ENCODE measurements around the gene TNFSF10. TPM values are rescaled to one million over a fixed set of nuclear protein-coding genes. Genes with fewer than 3 reads are reported as not detected.

The TNFSF10 gene
- total and polyA plus RNA-seq, 9 of the 15 experiments (the other 6 are each of a cell fraction or from before 2014, with no cell fraction given) = 0.07 to 1.3 (median 0.27) TPM; not detected in 1

DNA sequence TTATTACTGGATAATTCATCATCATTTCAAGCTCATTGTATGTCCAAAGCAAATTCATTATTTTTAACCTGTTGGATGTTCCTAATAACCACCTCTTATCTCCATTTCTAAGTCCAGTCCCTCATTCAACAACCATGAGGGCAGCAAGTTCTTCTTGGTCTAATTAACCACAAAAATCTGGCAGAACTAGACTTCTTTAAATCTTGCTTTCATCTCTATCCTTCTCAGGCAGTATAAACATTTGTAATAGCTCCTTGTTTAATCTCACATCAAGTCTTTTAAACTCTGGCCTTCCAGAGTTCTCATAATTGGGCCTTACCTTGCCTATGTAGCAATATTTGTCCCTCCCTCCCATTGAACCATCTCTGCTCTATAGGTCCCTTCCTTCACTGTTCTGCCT, 57.9 kb downstream of the TNFSF10 start (continued):
- TF ChIP-seq ETV1 (tag; conservative IDR thresholded peaks at IDR 0.05; ENCODE audit: low read depth) (no peak), ZKSCAN1 (IDR thresholded peaks at IDR 0.05; ENCODE audit: low read depth, low read length) (no peak), ZNF140 (CRISPR knock-in tag; IDR thresholded peaks at IDR 0.05) (no peak)

- FAIRE-seq (no peak), DNase-seq (ENCODE audit: extremely low read depth in 1 of 4, low spot score in 3 of 4) (no peak), ATAC-seq (no peak)
- H3K9me3 ChIP-seq (replicated peaks; ENCODE audit: control insufficient read depth, insufficient read depth, low read depth, low read length) = no peaks in the 10 kb centered on the region
- no peak overlapping the region for H3K4me3 ChIP-seq
- no peaks in the 10 kb centered on the region for H3K36me3 ChIP-seq (ENCODE audit: control insufficient read depth, insufficient read depth, low read length)
- no peak overlapping the region for H2AFZ ChIP-seq (ENCODE audit: low read depth, low read length)
- ChIA-PET CTCF (ENCODE audit: low intra/inter-chr PET ratio) (no interaction called here), POLR2A (no interaction called here)
- no peaks in the 10 kb centered on the region for H3K79me2 ChIP-seq (ENCODE audit: control insufficient read depth, insufficient read depth, low read length)
- intact Hi-C loops (cut with micrococcal nuclease) (no loop called here), in situ Hi-C loops (cut with MboI) (no loop called here)
- peaks cover 12 to 15% of the 10 kb centered on the region in 2 experiments; a peak in 3 of 5 replicates for H3K27me3 ChIP-seq (ENCODE audit: control insufficient read depth in 2 of 2, insufficient read depth in 2 of 2, low read length in 2 of 2)
- H3K4me1 ChIP-seq (replicated peaks in 1 of 2; ENCODE audit: control insufficient read depth in 2 of 2, insufficient read depth in 2 of 2, low read length in 2 of 2) = no peaks in the 10 kb centered on the region
- no TSS peak for BruUV-seq (replicated peaks)
- H3K9me1 ChIP-seq (ENCODE audit: control insufficient read depth, insufficient read depth, low read length) = no peaks in the 10 kb centered on the region
- H3K27ac ChIP-seq (ENCODE audit: extremely low read depth, low read depth, low read length) = no peak overlapping the region
- H3K9ac ChIP-seq (ENCODE audit: insufficient read depth in 1 of 2, low read depth in 2 of 2, low read length in 2 of 2) = no peak overlapping the region
- no peaks in the 10 kb centered on the region for H4K20me1 ChIP-seq (replicated peaks; ENCODE audit: control insufficient read depth, insufficient read depth, low read length)
- TF ChIP-seq, protein P1, sequence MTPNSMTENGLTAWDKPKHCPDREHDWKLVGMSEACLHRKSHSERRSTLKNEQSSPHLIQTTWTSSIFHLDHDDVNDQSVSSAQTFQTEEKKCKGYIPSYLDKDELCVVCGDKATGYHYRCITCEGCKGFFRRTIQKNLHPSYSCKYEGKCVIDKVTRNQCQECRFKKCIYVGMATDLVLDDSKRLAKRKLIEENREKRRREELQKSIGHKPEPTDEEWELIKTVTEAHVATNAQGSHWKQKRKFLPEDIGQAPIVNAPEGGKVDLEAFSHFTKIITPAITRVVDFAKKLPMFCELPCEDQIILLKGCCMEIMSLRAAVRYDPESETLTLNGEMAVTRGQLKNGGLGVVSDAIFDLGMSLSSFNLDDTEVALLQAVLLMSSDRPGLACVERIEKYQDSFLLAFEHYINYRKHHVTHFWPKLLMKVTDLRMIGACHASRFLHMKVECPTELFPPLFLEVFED (CRISPR knock-in tag; conservative IDR thresholded peaks at IDR 0.05) = no peak
- no peak for TF ChIP-seq MCM2 (IDR thresholded peaks at IDR 0.05; ENCODE audit: low read depth)
- TF ChIP-seq TAF9B (IDR thresholded peaks at IDR 0.05; ENCODE audit: partially characterized antibody) = no peak
- no peak for TF ChIP-seq ZNF318 (IDR thresholded peaks at IDR 0.05; ENCODE audit: borderline replicate concordance in 1 of 2, low read depth in 1 of 2)
- no peak for TF ChIP-seq BACH1 (tag; IDR thresholded peaks at IDR 0.05)
- TF ChIP-seq POLR3G (IDR thresholded peaks at IDR 0.05; ENCODE audit: extremely low read depth, insufficient read length, insufficient replicate concordance) = no peak
- no peak for TF ChIP-seq POLR2AphosphoS5 (IDR thresholded peaks at IDR 0.05; ENCODE audit: control insufficient read depth, insufficient read depth, low read depth, low read length)
- TF ChIP-seq ZBTB8A (IDR thresholded peaks at IDR 0.05; ENCODE audit: partially characterized antibody) = no peak
- under 1% methylated on average over 6 of the region's 6 CpGs for WGBS (ENCODE audit: insufficient coverage, low coverage, missing lambda C conversion rate)
- H3K4me2 ChIP-seq (ENCODE audit: insufficient read depth, low read length) = no peak overlapping the region
Measured at GRCh38 chr3:172464306-172464705, 58.9 kb downstream of the TNFSF10 start.

All from K562 (cell line).